A549 (cell line): ENCODE measurements around the gene TOGARAM1. TPM values are rescaled to one million over a fixed set of nuclear protein-coding genes. Genes with fewer than 3 reads are reported as not detected.
A peak's percentile ranks its signal among the peaks of the same experiment; 100 is the strongest.

Experiments
- ATAC-seq, 2 experiments: fragments of 200-7000 bp in 1 of 2; fragments of >200 bp in 1 of 2; cut with Nextera tagmentation in 1 of 2; cut with Tn5 transposase in 1 of 2; 3 replicates each; pipeline versions ENCODE4 v1.8.0 to v1.9.1; 2018 to 2020; ENCODE audit warnings: mild to moderate bottlenecking in 1 of 2, moderate library complexity in 1 of 2
- CTCF ChIA-PET: fragments of 300-600 bp; sonication (Branson Sonifier 250); formaldehyde crosslinking; extraction: SDS; loops from one replicate; lab custom pipeline; 2021; ENCODE audit warnings: antibody characterized with exemption, inconsistent platforms; lab: Yijun Ruan, JAX
- POLR2A ChIA-PET: fragments of 350-600 bp; formaldehyde crosslinking; extraction: SDS; loops from one replicate; lab custom pipeline; 2021; ENCODE audit warnings: antibody characterized with exemption, inconsistent platforms; lab: Yijun Ruan, JAX
- DNase-seq, 2 experiments: peaks; one replicate each; pipeline versions ENCODE4 v3.0.0 to v3.0.0-alpha.2; 2011 to 2016; ENCODE audit warnings: low read depth in 1 of 2, low spot score in 1 of 2
- FAIRE-seq: peaks from 2 replicates; lab custom pipeline; 2011; peaks lifted over from hg19 to GRCh38; lab: Jason Lieb, UNC
- H3K27ac ChIP-seq, 2 experiments: fragments of >200 bp; sonication (Bioruptor Twin); formaldehyde crosslinking; 3 replicates each; pipeline ENCODE4 v1.5.1; 2016 to 2017
- H3K4me1 ChIP-seq: fragments of >200 bp; sonication (Bioruptor Twin); formaldehyde crosslinking; 3 replicates; pipeline ENCODE4 v1.6.1; 2016
- H3K4me2 ChIP-seq: fragments of >200 bp; sonication (Bioruptor Twin); formaldehyde crosslinking; 3 replicates; pipeline ENCODE4 v1.6.1; 2016
- H3K4me3 ChIP-seq: fragments of >200 bp; sonication (Bioruptor Twin); formaldehyde crosslinking; 3 replicates; pipeline ENCODE4 v1.5.1; 2016
- H3K9me3 ChIP-seq: fragments of >200 bp; sonication (Bioruptor Twin); formaldehyde crosslinking; 3 replicates; pipeline ENCODE4 v1.6.1; 2016
- CBX2 ChIP-seq: fragments of 200-600 bp; sonication (generic); IDR thresholded peaks from 2 replicates; pipeline ENCODE4 v1.6.1; 2016; ENCODE audit warnings: low read depth, mild to moderate bottlenecking, borderline replicate concordance
- CHD4 ChIP-seq: fragments of 200-600 bp; sonication (generic); IDR thresholded peaks from 2 replicates; pipeline ENCODE4 v1.6.1; 2016; ENCODE audit warnings: antibody characterized with exemption, mild to moderate bottlenecking, borderline replicate concordance
- CTCF ChIP-seq: fragments of >200 bp; sonication (Bioruptor Twin); formaldehyde crosslinking; IDR thresholded peaks from 3 replicates; pipeline ENCODE4 v1.5.1; 2016
- EHMT2 ChIP-seq: fragments of 200-600 bp; sonication (generic); IDR thresholded peaks from 2 replicates; pipeline ENCODE4 v1.6.1; 2016; ENCODE audit warnings: antibody characterized with exemption, low read depth, mild to moderate bottlenecking, moderate library complexity
- FOSB ChIP-seq: fragments of 250-450 bp; sonication (Bioruptor Pico); IDR thresholded peaks from 2 replicates; pipeline ENCODE4 v1.5.0; 2020; ENCODE audit warnings: mild to moderate bottlenecking, moderate library complexity
- FOSL2 ChIP-seq, 2 experiments: fragments of 450-650 bp in 1 of 2; fragments of >200 bp in 1 of 2; sonication (Bioruptor Twin) in 1 of 2; formaldehyde crosslinking; IDR thresholded peaks; 2 replicates each; pipeline versions ENCODE4 v1.5.0 to v1.6.1; 2016 to 2020; ENCODE audit warnings: mild to moderate bottlenecking in 1 of 2, moderate library complexity in 1 of 2
- HEYL ChIP-seq: fragments of 250-450 bp; sonication (Bioruptor Pico); IDR thresholded peaks from 2 replicates; pipeline ENCODE4 v1.8.0; 2021; ENCODE audit warnings: mild to moderate bottlenecking, moderate library complexity
- HMGXB4 ChIP-seq: fragments of 250-450 bp; sonication (Bioruptor Pico); IDR thresholded peaks from 2 replicates; pipeline ENCODE4 v1.5.0; 2021; ENCODE audit warnings: mild to moderate bottlenecking, moderate library complexity, borderline replicate concordance
- HOXB13 ChIP-seq: fragments of 250-450 bp; sonication (Bioruptor Pico); IDR thresholded peaks from 2 replicates; pipeline ENCODE4 v1.5.0; 2020; ENCODE audit warnings: low read depth, mild to moderate bottlenecking, moderate library complexity
- HOXB5 ChIP-seq: fragments of 250-450 bp; sonication (Bioruptor Pico); IDR thresholded peaks from 2 replicates; pipeline ENCODE4 v1.5.0; 2020; ENCODE audit warnings: mild to moderate bottlenecking, moderate library complexity
- JUN ChIP-seq, 2 experiments: fragments of >200 bp; sonication (Bioruptor Twin); formaldehyde crosslinking; IDR thresholded peaks; 2 replicates in 1 of 2; 3 replicates in 1 of 2; pipeline ENCODE4 v1.6.1; 2016 to 2017
- KDM1A ChIP-seq: fragments of 200-600 bp; sonication (generic); IDR thresholded peaks from 2 replicates; pipeline ENCODE4 v1.6.1; 2016; ENCODE audit warnings: low read depth, mild to moderate bottlenecking
- MAFK ChIP-seq: fragments of 450-650 bp; IDR thresholded peaks from 2 replicates; pipeline ENCODE4 v1.6.1; 2014; ENCODE audit not compliant: partially characterized antibody
- MAZ ChIP-seq: fragments of 150-350 bp; IDR thresholded peaks from 2 replicates; pipeline ENCODE4 v1.6.1; 2014; ENCODE audit warnings: antibody characterized with exemption, low read depth, low read length, borderline replicate concordance
- MYC ChIP-seq: IDR thresholded peaks from 2 replicates; pipeline ENCODE4 v1.6.1; 2012; ENCODE audit warnings: mild to moderate bottlenecking, inconsistent platforms, low read length, improper control_type of control experiment, borderline replicate concordance
- RAD21 ChIP-seq, 2 experiments: fragments of >200 bp in 1 of 2; sonication (Bioruptor Twin) in 1 of 2; formaldehyde crosslinking in 1 of 2; IDR thresholded peaks in 1 of 2; conservative IDR thresholded peaks in 1 of 2; 2 replicates in 1 of 2; 3 replicates in 1 of 2; pipeline ENCODE4 v1.6.1; 2012 to 2018; ENCODE audit warnings: inconsistent platforms in 1 of 2
- REST ChIP-seq: fragments of 200-600 bp; sonication (generic); IDR thresholded peaks from 2 replicates; pipeline ENCODE4 v1.6.1; 2016; ENCODE audit warnings: antibody characterized with exemption, mild to moderate bottlenecking, moderate library complexity
- ZC3H11A ChIP-seq: fragments of 450-650 bp; IDR thresholded peaks from 2 replicates; pipeline ENCODE4 v1.6.1; 2014; ENCODE audit warnings: antibody characterized with exemption, mild to moderate bottlenecking
- WGBS: methylation state at CpG from one replicate; pipeline ENCODE4 v1.1.6; 2017; ENCODE audit errors: missing lambda C conversion rate; 5-methylcytosine and 5-hydroxymethylcytosine counted together
- polyA plus RNA-seq, 4 experiments: library from polyadenylated mRNA; depleted of rRNA in 3 of 4; stranded (reverse); fragments of >200 nt; fragmentation: RNase III in 1 of 4; extraction: RNeasy Plus Mini Kit Qiagen cat#74134 plus additional on column Dnase treatment in 1 of 4; gene quantifications; 2 replicates in 3 of 4; 3 replicates in 1 of 4; pipeline ENCODE4 v1.2.3, GENCODE V29; 2011 to 2017

The TOGARAM1 gene
- polyA plus RNA-seq, 2 of the 4 experiments (the other 2 are of a cell fraction): 7.6 to 17.6 TPM

GRCh38 chr14:45083617-45083975 lies 121.6 kb downstream of the TOGARAM1 start:
- DNase-seq: no peak
- ATAC-seq: peak in 1 of 2 experiments; percentile 4; a peak in 1 of 6 replicates
- H3K27ac ChIP-seq: peak overlapping the region; percentile 58 to 86
- TF ChIP-seq CBX2: no peak
- TF ChIP-seq HOXB5: no peak
- TF ChIP-seq ZC3H11A: no peak
- no peak for TF ChIP-seq MYC
- no peak for TF ChIP-seq MAFK
- TF ChIP-seq CHD4: no peak
- no peak for TF ChIP-seq RAD21 (conservative IDR thresholded peaks at IDR 0.05 in 1 of 2, IDR thresholded peaks at IDR 0.05 in 1 of 2)
- no peak for TF ChIP-seq KDM1A
- no peak for TF ChIP-seq FOSB (CRISPR knock-in tag)
- no peak for TF ChIP-seq HOXB13
- TF ChIP-seq HMGXB4: no peak
- TF ChIP-seq JUN (IDR thresholded peaks at IDR 0.05): no peak
- TF ChIP-seq REST: no peak
- no peak for TF ChIP-seq HEYL
- no peak for TF ChIP-seq EHMT2
- no peak for TF ChIP-seq CTCF
- TF ChIP-seq MAZ: no peak
- TF ChIP-seq FOSL2 (IDR thresholded peaks at IDR 0.05): no peak
- TF ChIP-seq FOSL2 (CRISPR knock-in tag; IDR thresholded peaks at IDR 0.05): no peak
- TF ChIP-seq, all 56 proteins: peak for 0
- under 1% methylated on average over 10 of the region's 10 CpGs for WGBS
- POLR2A ChIA-PET: interaction anchor here (1.0 to 2.0 kb wide), 3 partner anchors 30 to 122 kb away, joined by 5 to 8 read pairs (median 6); partner anchors contain the start of genes KLHL28 and TOGARAM1
- FAIRE-seq: no peak
- H3K9me3 ChIP-seq: no peaks in the 10 kb centered on the region
- peaks cover 40% of the 10 kb centered on the region for H3K4me1 ChIP-seq
- peak overlapping the region; percentile 80 for H3K4me2 ChIP-seq
- CTCF ChIA-PET: no interaction called here
- H3K4me3 ChIP-seq: peak overlapping the region; percentile 60
